CD4-positive, alpha-beta T cell treated with Interleukin-6 for 4 hours (primary cell): ENCODE results near the gene RGS21.
"Not testable (repeated sequence)": the region's sequence is repeated elsewhere in the genome, so short reads cannot be mapped to it uniquely, and the experiment has no call there.

Source experiments
- DNase-seq: peaks from one replicate; pipeline ENCODE4 v3.0.0-alpha.2; 2020; ENCODE audit warnings: mixed read lengths

Gene RGS21, protein sequence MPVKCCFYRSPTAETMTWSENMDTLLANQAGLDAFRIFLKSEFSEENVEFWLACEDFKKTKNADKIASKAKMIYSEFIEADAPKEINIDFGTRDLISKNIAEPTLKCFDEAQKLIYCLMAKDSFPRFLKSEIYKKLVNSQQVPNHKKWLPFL

DNA sequence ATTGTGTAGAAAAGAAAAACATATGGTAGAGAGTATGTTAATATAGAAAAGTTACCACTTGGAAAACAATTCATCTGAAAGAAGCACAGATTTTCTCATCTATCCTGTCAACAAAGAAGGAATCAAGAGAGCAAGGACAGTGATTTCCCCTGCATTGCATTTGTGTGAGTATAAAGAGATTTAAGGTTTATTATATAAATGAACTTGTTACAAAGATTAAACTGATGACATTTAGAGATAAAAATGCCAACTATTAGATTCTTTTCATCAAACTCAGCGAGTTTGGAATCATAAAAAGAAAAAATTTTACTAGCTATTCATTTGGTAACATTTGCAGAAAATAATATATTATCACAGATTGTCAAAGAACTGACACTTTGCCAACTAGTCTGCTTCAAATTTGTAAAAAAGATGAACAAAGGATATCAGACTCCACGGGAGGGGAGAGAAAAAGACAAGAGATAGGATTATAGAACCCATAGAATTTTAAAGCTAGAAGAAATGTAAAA, at the start of gene RGS21:
Gene RGS21, plus strand, starts transcription at position 51 of the 509 bp plus-strand sequence. CDS start 26,045 bp downstream, outside the sequence.
- DNase-seq: no peak

DNA sequence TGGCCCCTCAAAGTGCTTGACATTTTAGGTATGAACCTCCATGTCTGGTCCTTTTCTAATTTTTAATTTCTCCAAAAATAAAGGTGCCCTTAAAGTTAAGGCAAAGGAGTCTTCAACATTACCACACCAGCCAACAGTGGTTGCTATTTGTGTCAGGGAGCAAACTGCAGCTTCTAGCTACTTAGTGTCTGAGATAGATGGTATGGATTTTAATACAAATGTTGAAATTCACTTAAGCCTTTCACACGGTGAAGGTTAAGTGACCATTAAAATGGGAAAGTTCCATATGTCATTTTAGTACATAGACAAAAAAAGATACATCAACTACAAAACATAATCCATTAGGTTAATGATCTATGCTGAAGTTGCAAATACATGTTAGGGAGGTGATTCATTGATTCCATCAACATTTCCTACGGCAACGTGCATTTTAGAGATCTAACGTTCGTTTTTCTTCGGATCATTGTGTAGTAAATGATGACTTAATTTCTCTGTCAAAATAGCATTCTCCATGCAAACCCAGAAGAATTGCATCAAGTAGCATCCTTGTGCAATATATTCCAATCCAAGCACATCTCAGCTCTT, 48.2 kb upstream of the RGS21 start:
- DNase-seq: no peak

DNA sequence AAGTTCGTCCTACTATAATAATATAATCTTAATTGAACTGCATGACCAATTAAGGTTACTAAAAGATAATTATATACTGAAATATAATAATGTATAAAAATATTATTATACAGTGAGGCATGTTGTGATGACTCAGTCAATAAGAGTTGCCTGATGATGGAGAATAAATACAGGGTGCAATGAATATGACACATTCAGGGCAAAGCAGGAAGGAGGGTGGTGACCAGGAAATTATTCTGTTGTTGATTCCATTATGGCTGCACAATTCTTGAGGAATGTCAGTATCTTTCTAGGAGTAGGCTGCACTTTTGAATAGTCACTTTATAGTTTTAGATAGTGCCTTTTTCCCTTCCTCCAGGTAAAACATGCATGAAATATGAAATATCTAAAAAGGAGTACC, 46.4 kb upstream of the RGS21 start:
- no peak for DNase-seq

DNA sequence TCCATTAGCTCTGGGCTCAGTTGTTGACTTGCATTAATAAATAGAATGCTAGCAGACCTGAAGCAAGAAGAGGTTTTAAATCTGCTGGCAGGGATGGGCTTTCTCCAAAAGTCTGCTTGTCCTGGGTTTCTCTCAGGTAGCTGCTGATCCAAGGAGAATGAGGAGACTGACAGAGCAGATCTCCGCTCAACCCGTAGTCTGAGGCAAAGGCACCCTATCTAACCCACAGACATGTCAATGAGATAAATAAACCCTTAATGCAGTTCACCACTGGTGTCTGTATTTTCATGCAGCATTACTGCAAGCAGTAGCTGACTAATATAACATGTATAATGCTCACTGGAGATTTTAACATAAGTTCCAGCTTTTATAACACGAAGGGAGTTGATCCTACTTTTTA, 44.1 kb upstream of the RGS21 start:
- DNase-seq: no peak

DNA sequence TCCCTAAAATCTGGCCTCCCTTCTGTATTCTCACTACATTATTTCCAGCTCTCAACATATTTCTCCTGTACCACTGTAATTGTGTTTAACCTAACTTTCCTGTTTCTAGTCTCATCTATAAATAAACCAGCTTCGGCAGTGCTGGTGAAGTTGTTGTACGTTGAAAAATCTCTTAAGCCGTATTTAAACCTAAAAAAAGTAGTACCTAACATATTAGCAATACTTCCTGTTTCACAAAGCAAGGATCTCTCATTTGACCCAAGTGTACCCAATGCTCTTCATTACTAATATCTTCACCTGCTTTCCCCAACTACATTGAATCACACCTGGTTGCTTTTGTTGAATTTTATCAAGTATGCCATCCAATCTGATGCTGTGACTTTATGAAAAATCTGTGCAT, 42.2 kb upstream of the RGS21 start:
- DNase-seq: no peak

DNA sequence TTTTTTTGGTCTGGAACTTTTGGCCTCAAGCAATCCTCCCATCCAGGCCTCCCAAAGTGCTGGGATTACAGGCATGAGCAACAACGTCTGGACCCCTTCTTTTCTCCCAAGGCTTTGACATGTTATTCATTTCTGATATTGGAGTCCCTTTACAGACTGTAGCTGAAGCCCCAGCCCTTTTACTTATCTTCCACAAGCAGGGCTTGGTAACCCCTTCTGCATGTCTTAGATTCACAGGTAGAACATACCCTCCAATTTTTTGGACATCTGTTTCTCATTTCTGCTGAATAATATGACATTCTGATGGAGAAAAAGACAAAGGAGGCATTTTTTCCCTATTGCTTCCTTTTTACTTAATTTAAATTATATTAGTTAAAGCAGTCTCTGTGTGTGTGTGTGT, 39.2 kb upstream of the RGS21 start:
- DNase-seq: no peak

DNA sequence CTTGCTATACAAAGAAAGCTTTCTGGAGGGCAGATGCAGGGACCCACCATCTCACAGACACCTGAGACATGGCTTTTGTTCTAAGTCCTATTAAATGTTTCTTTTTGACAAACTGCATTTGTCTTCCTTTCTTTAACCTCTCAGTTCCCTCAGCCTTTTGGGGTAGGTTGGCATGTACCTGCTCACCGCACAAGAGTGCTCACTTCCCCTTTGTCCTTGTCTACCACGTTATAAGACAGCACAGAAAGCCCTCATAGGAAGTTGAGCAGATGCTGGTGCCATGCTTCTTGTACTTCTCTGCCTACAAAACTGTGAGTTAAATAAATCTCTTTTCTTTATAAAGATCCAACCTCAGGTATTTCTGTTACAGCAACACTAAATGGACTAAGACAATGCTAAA, 31.9 kb upstream of the RGS21 start:
- DNase-seq: no peak

DNA sequence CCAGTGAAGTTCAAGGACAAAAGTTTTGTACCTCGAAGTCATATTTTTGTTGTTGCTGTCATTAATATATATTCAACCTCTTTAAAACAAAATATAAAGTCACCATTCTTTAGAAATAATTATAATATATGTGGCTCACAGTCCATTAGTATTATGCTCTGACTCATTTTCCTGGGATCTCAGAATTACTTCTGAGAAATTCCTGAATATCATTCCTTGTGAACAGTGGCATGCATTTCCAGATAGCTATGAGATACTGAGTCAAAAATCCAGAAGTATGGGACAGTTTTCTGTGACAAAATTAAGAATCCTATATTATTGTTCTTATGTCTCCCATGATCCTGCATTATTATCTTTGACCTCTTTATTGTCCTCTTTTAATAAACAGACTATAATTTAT, 13.8 kb upstream of the RGS21 start:
- no peak for DNase-seq

DNA sequence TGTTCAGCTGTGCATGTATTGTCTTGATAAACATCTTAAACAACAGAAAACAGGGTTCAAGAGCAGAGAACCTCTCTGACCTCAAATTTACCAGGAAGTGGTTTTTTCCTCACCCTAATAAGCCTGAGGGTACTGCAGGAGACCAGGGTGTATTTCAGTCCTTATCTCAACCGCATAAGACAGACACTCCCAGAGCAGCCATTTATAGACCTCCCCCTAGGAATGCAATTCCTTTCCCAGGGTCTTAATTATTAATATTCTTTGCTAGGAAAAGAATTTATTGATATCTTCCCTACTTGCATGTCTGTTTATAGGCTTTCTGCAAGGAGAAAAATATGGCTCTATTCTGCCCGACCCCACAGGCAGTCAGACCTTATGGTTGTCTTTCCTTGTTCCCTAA, 8.5 kb upstream of the RGS21 start:
- not testable (repeated sequence) for DNase-seq

DNA sequence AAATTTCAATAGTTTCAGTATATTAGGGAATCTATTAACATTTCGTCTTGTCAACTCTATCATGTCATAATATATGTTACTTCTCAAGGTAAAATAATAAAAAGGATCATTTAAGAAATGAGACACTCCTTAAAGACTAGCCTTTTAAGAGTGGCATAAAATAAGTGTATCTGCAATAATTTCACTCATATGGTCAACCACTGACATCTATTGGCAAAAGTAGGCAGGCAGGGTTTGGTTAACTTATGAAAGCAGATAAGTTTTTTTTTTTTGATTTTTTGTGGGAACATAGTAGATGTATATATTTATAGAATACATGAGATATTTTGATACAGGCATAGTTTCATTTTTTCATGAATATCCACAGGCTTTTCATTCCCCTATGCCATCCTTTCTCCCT, 5.5 kb upstream of the RGS21 start:
- no peak for DNase-seq

DNA sequence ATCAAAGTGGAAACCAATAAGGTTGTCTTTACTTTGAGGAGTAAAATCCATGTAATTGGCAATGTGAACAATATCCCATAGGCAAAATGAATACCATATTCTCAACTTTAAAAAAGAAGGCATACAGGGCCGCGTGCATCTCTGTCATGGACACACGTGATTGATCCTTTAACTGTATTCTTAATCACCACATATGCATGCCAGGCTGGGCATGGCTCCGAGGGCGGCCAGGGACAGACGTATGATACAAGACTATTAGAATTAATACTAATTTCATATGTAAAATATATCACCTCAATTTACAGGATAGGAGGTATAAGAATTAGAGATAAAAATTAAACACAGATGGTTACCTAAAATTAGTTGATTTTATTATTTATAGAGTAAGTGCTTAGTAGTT, 11.2 kb downstream of the RGS21 start:
- DNase-seq: no peak

DNA sequence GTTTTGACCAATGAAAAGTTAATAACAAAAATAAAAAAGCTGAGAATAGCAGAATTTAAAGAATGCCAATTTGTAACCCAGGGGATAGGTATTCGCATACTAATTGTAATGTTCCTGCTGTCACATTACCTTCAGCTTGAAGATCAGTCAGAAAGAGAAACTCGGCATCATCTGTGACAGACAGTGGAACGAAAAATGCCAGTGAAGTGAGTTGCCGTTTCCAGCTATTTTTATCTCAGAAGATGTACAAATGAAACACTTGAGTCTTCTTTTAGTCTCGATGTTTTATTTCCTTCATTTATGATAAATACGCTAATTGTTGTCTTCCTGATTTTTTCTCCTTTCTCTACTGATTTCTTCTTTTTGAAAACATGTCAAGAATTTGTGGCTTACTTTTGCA, 26.1 kb downstream of the RGS21 start:
- no peak for DNase-seq

DNA sequence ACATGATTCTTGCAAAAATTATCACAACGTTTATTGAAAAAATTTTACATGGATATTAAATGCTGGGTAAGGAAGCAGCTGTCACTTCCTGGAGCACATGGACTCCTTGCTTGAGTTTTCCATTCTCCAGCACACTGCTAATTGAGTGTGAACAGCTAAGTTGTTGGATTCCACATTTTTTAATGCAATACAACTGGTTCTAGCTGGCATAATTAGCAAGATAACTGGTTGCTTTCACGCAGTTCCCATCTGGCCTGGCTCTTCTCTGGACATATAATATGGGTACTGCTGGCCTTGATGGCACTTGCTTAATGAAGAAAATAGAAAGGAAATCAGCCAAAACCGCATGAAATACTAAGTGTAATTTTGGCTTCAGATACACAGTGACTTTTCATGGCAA, 26.6 kb downstream of the RGS21 start:
- DNase-seq: no peak

DNA sequence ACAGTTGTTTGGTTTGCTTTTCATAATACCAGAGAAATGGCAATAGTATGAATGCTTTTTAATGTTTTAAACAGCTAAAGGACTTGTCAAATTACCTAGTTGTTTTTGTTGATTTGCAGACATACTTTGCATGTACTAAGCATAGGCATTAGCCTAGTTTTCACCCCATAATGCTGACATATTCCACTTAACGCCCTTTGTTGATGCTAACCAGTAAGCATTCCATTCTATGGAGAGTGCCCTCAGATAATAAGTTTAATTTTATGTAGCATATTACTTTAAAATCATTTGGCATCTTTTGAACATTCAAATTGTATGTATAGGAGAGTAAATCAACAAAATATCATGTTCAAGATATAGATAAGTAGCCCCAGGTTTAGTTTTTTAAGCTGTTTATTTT, 32.5 kb downstream of the RGS21 start:
- DNase-seq: no peak

DNA sequence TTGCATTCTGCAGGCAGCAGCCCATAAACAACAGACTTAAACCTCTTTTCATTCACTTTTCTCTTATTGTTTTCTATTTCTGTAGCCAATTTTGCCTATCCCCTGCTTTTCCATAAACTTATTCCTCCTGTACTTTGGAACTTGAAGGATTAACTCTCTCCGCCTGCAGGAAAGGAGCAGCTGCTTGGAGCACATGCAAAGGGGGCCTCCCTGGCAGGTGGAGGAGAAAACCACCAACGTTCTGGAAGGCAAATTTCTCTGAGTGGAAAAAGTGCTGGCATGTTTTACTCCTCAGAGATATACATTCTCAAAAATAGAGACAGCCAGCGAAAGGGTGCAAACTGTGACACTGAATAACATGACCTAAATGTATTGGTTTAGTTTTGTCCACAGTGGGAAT, 33.6 kb downstream of the RGS21 start:
- no peak for DNase-seq

DNA sequence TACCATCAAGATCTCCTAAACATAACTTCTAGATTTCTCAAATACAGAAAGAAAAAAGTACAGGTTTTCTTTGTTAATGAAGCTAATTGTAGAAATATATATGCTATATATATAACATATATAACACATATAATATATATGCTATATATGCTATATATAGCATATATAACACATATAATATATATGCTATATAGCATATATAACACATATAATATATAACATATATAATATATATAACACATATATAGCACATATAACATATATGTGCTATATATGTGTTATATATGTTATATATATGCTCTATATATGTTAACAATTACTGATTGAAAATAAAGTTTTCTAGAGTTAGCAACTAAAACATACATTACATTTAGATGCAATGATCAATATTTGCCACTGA, 34.8 kb downstream of the RGS21 start:
- DNase-seq: no peak

DNA sequence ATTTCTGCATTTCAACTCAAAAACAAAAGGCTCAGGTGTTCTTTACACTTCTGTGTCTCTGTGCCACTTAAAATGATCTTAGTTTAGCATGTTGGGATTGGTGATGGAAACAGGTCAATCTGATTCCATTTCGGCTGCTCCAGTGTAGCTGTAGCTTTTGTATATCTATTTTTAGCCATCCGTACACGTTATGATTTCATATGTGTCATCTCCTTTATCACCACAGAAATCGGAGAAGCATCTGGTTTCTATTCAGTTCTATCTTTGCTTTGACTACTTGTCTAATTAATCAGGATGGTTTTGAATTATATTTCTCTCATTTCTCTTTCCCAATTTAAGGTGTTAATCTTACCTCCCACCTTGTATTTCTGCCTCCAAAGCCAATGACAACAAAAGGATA, 41.1 kb downstream of the RGS21 start:
- no peak for DNase-seq

DNA sequence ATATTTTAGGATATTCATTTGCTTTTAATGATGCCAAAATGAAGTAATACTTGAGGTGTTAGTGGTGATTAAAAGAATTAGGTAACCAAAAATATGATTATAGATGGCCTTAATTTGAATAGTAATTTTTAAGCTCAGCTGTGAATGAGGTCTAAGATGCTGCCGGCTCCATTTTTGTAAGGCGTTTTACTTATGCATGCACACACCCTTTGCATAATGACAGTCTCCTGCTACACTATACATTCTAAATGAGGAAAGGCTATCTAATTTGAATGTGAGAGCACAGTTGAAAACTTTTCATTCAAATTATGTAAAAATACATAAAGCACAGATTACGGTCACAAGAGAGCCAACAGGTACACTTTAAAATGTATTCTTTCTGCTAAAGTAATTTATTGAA, 41.6 kb downstream of the RGS21 start:
- DNase-seq: no peak

DNA sequence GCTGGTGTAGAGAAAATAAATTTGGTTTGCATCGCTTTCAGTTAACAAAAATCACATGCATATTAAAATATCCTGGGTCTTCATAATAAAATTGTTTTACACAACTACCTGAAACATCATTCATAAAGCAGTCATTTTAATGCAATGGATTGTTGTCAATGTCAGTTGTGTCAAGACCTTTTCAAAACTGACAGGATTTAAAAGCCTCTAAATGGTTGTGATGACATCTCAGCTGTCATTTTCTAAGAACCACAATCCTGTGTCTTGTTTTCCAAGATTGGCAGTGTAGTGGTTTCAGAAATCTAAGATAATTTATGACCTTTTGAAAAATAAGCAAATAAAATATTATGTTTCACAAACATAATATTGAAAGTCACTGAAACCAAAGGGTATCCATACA, 42.0 kb downstream of the RGS21 start:
- no peak for DNase-seq

DNA sequence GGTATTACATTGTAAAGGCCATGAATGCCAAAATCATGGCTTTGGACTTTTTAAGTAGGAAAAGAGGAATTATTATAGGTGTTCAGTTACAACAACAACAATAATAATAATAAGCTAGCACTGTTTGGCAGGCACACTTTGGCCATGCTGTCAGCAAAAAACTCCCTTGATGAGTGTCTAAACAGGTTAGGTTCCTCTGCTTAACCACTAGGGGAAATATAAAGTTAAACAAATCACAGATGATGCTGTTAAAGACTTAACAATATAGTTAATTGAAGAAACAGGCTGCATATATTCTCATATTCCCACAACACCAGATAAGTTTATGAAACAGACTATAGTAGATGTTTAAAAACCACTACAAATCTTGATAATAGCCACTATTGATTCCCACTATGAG, 46.4 kb downstream of the RGS21 start:
- no peak for DNase-seq

DNA sequence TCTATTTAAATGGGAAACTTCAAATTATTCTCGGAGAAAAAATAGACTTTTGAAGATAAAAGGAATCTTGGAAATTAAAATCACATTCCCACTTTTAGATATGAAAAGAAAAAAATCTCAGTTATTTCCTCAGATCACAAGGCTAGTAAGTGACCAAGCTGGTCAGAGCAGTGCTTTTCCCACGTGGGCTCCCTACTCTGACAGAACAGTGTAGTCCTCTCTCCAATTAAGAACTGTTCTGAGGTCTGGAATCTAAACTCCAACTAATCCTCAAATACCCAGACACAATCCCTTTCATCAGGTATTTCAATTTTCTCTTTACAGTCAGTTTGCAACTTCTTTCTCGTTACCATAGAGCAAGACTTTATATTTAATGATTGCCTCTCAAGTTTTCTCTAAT, 50.6 kb downstream of the RGS21 start:
- DNase-seq: no peak

DNA sequence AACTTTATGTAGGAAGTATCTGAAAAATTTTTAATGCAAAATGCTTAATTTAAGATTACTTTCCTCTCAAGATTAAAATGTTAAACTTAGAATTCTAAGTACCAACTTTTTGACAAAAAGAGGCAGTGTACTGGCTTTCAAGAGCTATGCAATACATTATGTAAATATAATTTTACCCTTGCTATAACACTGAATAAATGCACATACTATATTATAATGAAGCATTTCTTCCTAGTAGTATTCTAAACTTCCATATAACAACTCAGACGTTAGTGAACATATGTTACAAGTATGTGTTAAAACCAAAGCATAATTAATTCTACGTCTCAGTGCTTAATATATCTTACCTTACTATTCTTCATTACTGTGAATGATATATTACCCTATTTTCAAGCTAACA, 58.5 kb downstream of the RGS21 start:
- no peak for DNase-seq

DNA sequence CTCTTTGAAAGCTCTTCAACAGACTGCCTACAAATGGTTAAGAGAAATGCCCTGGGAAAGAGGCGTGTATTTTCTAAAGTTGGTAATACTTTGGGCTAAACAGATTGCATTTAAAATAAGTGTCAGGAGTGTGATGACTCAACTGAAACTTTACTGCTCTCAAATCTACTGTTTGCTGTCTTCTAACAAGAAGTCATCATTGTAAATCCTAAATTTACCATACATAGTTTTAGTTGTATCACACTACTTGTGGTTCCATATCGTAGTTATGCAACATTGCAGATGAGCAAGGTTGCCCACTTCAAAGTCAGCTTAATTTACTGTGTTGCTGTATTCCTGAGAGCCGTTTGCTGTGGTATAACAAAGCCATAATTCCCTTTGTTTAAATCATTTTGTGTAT, 59.6 kb downstream of the RGS21 start:
- no peak for DNase-seq

DNA sequence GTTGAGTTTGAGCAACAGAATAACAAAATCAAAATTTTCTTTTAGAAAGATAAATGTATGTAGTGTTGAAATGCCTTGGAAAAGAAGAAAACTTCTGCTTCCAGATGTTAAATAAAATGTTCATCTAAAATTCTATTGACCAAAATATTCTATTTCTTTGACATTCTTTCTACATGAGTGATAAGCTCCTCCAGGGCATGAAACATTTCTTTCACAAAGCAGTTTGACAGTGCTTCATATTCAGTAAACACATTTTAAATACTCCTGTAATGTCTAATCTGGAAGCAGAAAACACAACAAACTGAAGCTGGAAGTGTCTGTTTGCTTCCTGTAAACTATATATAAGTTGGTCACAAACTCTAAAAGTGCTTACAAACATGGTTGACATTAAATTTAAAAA, 61.5 kb downstream of the RGS21 start:
- no peak for DNase-seq

DNA sequence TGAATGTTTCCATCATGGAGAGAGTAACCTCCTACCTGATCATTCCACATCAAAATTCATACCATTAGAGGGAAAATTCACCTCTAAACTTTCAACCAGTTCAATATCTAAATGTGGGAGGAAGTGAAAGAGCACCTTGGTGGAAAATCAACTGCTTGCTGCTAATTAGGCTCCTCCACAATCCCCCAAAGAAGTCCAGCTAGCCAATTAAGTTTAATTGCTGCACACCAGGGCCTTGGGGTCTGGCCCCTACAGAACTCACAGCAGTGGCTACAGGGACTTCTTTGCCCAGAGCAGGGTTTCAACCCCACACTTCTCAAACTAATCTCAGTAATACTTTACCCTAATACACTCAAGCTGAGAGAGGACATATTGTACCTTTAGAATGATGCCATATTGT, 62.1 kb downstream of the RGS21 start:
- no peak for DNase-seq
